ENCODE data around the gene ELP4.
A peak's percentile ranks its signal among the peaks of the same experiment; 100 is the strongest.

Gene ELP4

GRCh38 chr11:31641477-31642062 is 132.0 kb downstream of the ELP4 start:
- no peak overlapping the region for H3K4me3 ChIP-seq (ENCODE audit: low read depth, low read length)
- DNase-seq (ENCODE audit: low read depth), result no peak
- peak; percentile 61 for TF ChIP-seq CTCF (IDR thresholded peaks at IDR 0.05; ENCODE audit: low read depth, low read length, missing control alignments)

- no peak for DNase-seq (ENCODE audit: low read depth)
- no peak overlapping the region for H3K4me3 ChIP-seq (ENCODE audit: low read depth, low read length)
- TF ChIP-seq CTCF (IDR thresholded peaks at IDR 0.05; ENCODE audit: low read depth, low read length, missing control alignments), result no peak
Observed at GRCh38 chr11:31643857-31644256, 134.3 kb downstream of the ELP4 start.

DNA sequence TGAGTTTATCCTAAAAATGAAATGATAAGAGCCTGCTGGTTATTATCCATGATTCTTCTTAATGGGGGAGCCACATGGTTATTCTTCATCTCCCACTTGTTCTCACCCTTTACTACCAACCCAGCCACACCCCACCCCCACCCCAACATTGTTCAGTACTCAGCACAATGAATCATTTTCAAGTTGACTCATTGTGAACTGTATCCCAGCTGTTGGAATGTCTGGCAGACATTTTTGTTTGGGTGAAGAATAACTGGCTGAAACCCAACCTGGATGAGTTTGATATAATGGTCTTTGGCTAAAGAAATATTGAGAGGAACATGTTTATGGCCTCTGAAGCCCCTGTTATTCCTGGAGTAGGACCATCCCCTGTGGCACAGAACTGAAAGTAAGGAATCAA is 136.2 kb downstream of the ELP4 start:
- TF ChIP-seq CTCF (IDR thresholded peaks at IDR 0.05; ENCODE audit: low read depth, low read length, missing control alignments), result no peak
- H3K4me3 ChIP-seq (ENCODE audit: low read depth, low read length), result no peak overlapping the region
- no peak for DNase-seq (ENCODE audit: low read depth)

DNA sequence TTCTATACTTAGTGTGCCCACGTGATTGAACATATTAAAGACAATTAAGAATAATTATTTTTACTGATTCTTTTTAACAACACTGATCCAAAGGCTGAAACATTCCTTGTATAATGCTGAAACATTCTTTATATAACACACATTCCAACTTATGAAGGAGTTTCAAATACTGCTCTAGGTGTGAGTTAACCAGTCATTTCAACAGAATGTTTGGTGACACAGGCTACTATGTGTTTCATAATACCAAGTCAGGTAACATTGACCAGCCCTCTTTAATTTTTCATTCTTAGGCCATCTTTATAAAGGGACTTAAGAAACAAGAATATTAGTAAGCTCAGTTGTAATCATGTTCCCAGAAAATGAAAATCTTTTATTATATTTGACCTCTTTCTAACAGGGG is 136.6 kb downstream of the ELP4 start:
- no peak for TF ChIP-seq CTCF (IDR thresholded peaks at IDR 0.05; ENCODE audit: low read depth, low read length, missing control alignments)
- no peak overlapping the region for H3K4me3 ChIP-seq (ENCODE audit: low read depth, low read length)
- no peak for DNase-seq (ENCODE audit: low read depth)

GRCh38 chr11:31649129-31649966 is 139.8 kb downstream of the ELP4 start:
- no peak for DNase-seq (ENCODE audit: low read depth)

GRCh38 chr11:31651208-31651607 is 141.6 kb downstream of the ELP4 start:
- no peak for TF ChIP-seq CTCF (IDR thresholded peaks at IDR 0.05; ENCODE audit: low read depth, low read length, missing control alignments)
- no peak for DNase-seq (ENCODE audit: low read depth)
- H3K4me3 ChIP-seq (ENCODE audit: low read depth, low read length), result no peak overlapping the region

More at GRCh38 chr11:31649129-31649966, 139.8 kb downstream of the ELP4 start:
- H3K4me3 ChIP-seq (ENCODE audit: low read depth, low read length), result no peak overlapping the region
- TF ChIP-seq CTCF (IDR thresholded peaks at IDR 0.05; ENCODE audit: low read depth, low read length, missing control alignments), result no peak

Measured in GM12864 (cell line).